CD14-positive monocyte (primary cell): ENCODE data around the gene MEI4. TPM values are rescaled to one million over a fixed set of nuclear protein-coding genes. Genes with fewer than 3 reads are reported as not detected.

Source experiments
- DNase-seq, 3 donors: peaks; one replicate each; pipeline ENCODE4 v3.0.0-alpha.2; 2011 to 2022
- H2AFZ ChIP-seq: 2 replicates; pipeline ENCODE4 v1.6.0; 2012; ENCODE audit warnings: mild to moderate bottlenecking, low read depth, low read length, inconsistent platforms; ENCODE audit not compliant: insufficient read depth, poor library complexity, severe bottlenecking
- H3K27ac ChIP-seq, 2 donors: 1 replicate in 1 of 2; 2 replicates in 1 of 2; pipeline ENCODE4 v1.5.1; 2012 to 2013; ENCODE audit warnings: low read length in 2 of 2, control low read depth in 1 of 2, inconsistent platforms in 1 of 2, low read depth in 1 of 2, mild to moderate bottlenecking in 1 of 2
- H3K27me3 ChIP-seq, 2 donors: one replicate each; pipeline versions ENCODE4 v1.6.0 to v1.6.1; 2011 to 2013; ENCODE audit warnings: low read length in 2 of 2; ENCODE audit not compliant: control insufficient read depth in 2 of 2, insufficient read depth in 2 of 2
- H3K36me3 ChIP-seq, 2 donors: replicated peaks in 1 of 2; 1 replicate in 1 of 2; 2 replicates in 1 of 2; pipeline versions ENCODE4 v1.5.1 to v1.6.1; 2012 to 2013; ENCODE audit warnings: low read length in 2 of 2, control low read depth in 1 of 2, inconsistent platforms in 1 of 2, mild to moderate bottlenecking in 1 of 2; ENCODE audit not compliant: insufficient read depth in 2 of 2, control insufficient read depth in 1 of 2
- H3K4me1 ChIP-seq, 2 donors: 1 replicate in 1 of 2; 2 replicates in 1 of 2; pipeline versions ENCODE4 v1.5.1 to v1.6.1; 2012 to 2013; ENCODE audit warnings: low read length in 2 of 2, control low read depth in 1 of 2, inconsistent platforms in 1 of 2, mild to moderate bottlenecking in 1 of 2, moderate library complexity in 1 of 2; ENCODE audit not compliant: insufficient read depth in 2 of 2, control insufficient read depth in 1 of 2
- H3K4me2 ChIP-seq: replicated peaks from 2 replicates; pipeline ENCODE3; 2012; ENCODE audit warnings: low read length, moderate library complexity, mild to moderate bottlenecking; ENCODE audit not compliant: poor library complexity, severe bottlenecking; ENCODE audit errors: extremely low read depth
- H3K4me3 ChIP-seq, 3 experiments: fragments of 200-600 bp in 1 of 3; sonication (generic) in 1 of 3; replicated peaks in 1 of 3; 1 replicate in 2 of 3; 2 replicates in 1 of 3; pipeline ENCODE4 v1.5.1; 2011 to 2013; ENCODE audit warnings: low read length in 3 of 3, mild to moderate bottlenecking in 3 of 3, control low read depth in 2 of 3, low read depth in 2 of 3, inconsistent platforms in 1 of 3, moderate library complexity in 1 of 3
- H3K79me2 ChIP-seq: 2 replicates; pipeline ENCODE4 v1.6.0; 2012; ENCODE audit warnings: mild to moderate bottlenecking, control low read depth, inconsistent platforms, low read length, moderate library complexity; ENCODE audit not compliant: insufficient read depth
- H3K9ac ChIP-seq: 2 replicates; pipeline ENCODE4 v1.6.0; 2017; ENCODE audit warnings: low read length, mild to moderate bottlenecking; ENCODE audit not compliant: insufficient read depth, poor library complexity, severe bottlenecking
- H3K9me3 ChIP-seq, 2 donors: replicated peaks in 1 of 2; 1 replicate in 1 of 2; 2 replicates in 1 of 2; pipeline versions ENCODE4 v1.5.1 to v1.6.1; 2012 to 2013; ENCODE audit warnings: low read length in 2 of 2, control low read depth in 1 of 2; ENCODE audit not compliant: control insufficient read depth in 1 of 2, insufficient read depth in 1 of 2
- H4K20me1 ChIP-seq: 2 replicates; pipeline ENCODE4 v1.6.0; 2012; ENCODE audit warnings: mild to moderate bottlenecking, low read length, control low read depth, moderate library complexity; ENCODE audit not compliant: insufficient read depth
- H3K27ac Mint-ChIP-seq, 7 donors: one replicate each; pipeline ENCODE4 v1.8.0; 2020; ENCODE audit warnings: mild to moderate bottlenecking in 7 of 7, mixed read lengths in 7 of 7, moderate library complexity in 6 of 7, inconsistent platforms in 2 of 7
- H3K27me3 Mint-ChIP-seq, 3 donors: one replicate each; pipeline ENCODE4 v1.8.0; 2021 to 2022; ENCODE audit warnings: low read depth in 3 of 3, mild to moderate bottlenecking in 3 of 3, mixed read lengths in 3 of 3, moderate library complexity in 3 of 3, inconsistent platforms in 1 of 3
- H3K36me3 Mint-ChIP-seq, 2 donors: one replicate each; pipeline ENCODE4 v1.8.0; 2020; ENCODE audit warnings: mixed read lengths in 2 of 2, inconsistent platforms in 1 of 2, mild to moderate bottlenecking in 1 of 2
- H3K4me1 Mint-ChIP-seq: one replicate; pipeline ENCODE4 v1.8.0; 2020; ENCODE audit warnings: mild to moderate bottlenecking, mixed read lengths
- H3K4me3 Mint-ChIP-seq, 2 donors: one replicate each; pipeline ENCODE4 v1.8.0; 2020; ENCODE audit warnings: mild to moderate bottlenecking in 2 of 2, mixed read lengths in 2 of 2, moderate library complexity in 1 of 2
- H3K9me3 Mint-ChIP-seq, 7 donors: one replicate each; pipeline ENCODE4 v1.8.0; 2020 to 2022; ENCODE audit warnings: mixed read lengths in 7 of 7, mild to moderate bottlenecking in 6 of 7, moderate library complexity in 6 of 7, inconsistent platforms in 2 of 7
- WGBS: methylation state at CpG from one replicate; pipeline ENCODE4 v1.1.5; 2013; ENCODE audit warnings: missing lambda C conversion rate; ENCODE audit not compliant: insufficient coverage; 5-methylcytosine and 5-hydroxymethylcytosine counted together
- intact Hi-C, 2 donors: fragments of 100-400 bp; cut with micrococcal nuclease; formaldehyde crosslinking; loops; one replicate each; pipeline versions ENCODE4 v1.15.0 to v1.15.1; 2023
- polyA plus RNA-seq, 3 donors: library from polyadenylated mRNA; depleted of rRNA in 1 of 3; unstranded in 2 of 3; stranded (reverse) in 1 of 3; fragments of 300-500 nt in 2 of 3; fragments of >200 nt in 1 of 3; fragmentation: Illumina TruSeq in 2 of 3; gene quantifications; 1 replicate in 2 of 3; 2 replicates in 1 of 3; pipeline ENCODE4 v1.2.3, GENCODE V29; 2012 to 2021
- TF ChIP-seq, protein P1 (sequence below): fragments of 200-600 bp; IDR thresholded peaks from one replicate; pipeline ENCODE4 v1.8.0; 2022; ENCODE audit warnings: antibody characterized with exemption, mild to moderate bottlenecking

The MEI4 gene
- polyA plus RNA-seq, 3 donors: not detected

DNA sequence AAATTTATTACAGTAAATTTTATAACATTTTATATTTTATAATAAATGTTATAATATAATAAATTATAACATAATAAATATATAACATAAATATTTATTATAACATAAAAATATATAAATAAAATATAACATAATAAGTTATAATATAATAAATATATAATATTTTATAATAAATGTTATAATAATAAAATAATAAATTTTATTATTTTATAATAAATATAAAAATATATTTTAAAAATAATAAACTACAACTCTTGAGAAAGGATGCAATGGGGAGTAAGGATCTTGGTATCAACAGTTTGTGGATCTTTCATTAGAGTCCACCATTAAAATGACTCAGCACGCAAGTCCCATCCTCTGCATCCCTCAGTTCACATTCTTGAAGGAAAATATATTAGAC, 312.6 kb downstream of the MEI4 start:
- Histone ChIP-seq H3K27ac (no peak overlapping the region), H3K4me3 (no peak overlapping the region), H3K79me2 (no peaks in the 10 kb centered on the region), H4K20me1 (no peaks in the 10 kb centered on the region), H3K4me1 (no peaks in the 10 kb centered on the region), H2AFZ (no peak overlapping the region), H3K36me3 (no peaks in the 10 kb centered on the region), H3K9me3 (peaks cover 13 to 29% of the 10 kb centered on the region in 2 donors), H3K27me3 (no peaks in the 10 kb centered on the region), H3K9ac (no peak overlapping the region), H3K4me2 (no peak overlapping the region)
- TF ChIP-seq, protein P1, sequence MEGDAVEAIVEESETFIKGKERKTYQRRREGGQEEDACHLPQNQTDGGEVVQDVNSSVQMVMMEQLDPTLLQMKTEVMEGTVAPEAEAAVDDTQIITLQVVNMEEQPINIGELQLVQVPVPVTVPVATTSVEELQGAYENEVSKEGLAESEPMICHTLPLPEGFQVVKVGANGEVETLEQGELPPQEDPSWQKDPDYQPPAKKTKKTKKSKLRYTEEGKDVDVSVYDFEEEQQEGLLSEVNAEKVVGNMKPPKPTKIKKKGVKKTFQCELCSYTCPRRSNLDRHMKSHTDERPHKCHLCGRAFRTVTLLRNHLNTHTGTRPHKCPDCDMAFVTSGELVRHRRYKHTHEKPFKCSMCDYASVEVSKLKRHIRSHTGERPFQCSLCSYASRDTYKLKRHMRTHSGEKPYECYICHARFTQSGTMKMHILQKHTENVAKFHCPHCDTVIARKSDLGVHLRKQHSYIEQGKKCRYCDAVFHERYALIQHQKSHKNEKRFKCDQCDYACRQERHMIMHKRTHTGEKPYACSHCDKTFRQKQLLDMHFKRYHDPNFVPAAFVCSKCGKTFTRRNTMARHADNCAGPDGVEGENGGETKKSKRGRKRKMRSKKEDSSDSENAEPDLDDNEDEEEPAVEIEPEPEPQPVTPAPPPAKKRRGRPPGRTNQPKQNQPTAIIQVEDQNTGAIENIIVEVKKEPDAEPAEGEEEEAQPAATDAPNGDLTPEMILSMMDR: no peak
- Mint-ChIP-seq H3K27me3 (no peaks in the 10 kb centered on the region), H3K4me3 (no peak overlapping the region), H3K9me3 (peaks cover 4 to 19% (median 10%) of the 10 kb centered on the region in 7 donors), H3K4me1 (no peaks in the 10 kb centered on the region), H3K36me3 (no peaks in the 10 kb centered on the region), H3K27ac (no peak overlapping the region)
- no peak for DNase-seq
- intact Hi-C loops: no loop called here
- no CpG with 5 or more reads among the region's 1 CpG for WGBS

DNA sequence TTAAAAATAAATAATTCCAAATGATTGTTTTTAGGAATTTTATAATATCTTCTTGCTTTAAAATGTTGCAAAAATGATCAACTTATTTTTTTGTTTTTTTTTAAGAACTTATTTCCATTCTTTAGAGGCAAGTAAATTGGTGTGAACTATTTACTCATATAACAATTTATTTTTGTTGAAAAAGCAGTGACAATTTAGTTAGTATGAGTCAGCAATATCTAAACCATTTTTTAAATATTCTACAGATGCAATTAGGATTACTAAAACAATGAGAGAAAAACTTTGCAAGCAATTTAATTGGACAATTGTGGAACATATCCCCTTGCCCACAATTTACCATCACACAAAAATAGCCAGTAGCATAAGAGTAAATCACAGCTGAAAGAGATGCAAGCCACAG, 319.5 kb downstream of the MEI4 start:
- Histone ChIP-seq H3K27me3 (no peaks in the 10 kb centered on the region), H2AFZ (no peak overlapping the region), H4K20me1 (no peaks in the 10 kb centered on the region), H3K4me2 (no peak overlapping the region), H3K79me2 (no peaks in the 10 kb centered on the region), H3K9ac (no peak overlapping the region), H3K36me3 (no peaks in the 10 kb centered on the region), H3K27ac (no peak overlapping the region), H3K4me1 (no peaks in the 10 kb centered on the region), H3K4me3 (no peak overlapping the region), H3K9me3 (peaks cover 6 to 9% of the 10 kb centered on the region in 2 donors)
- Mint-ChIP-seq H3K27ac (no peak overlapping the region), H3K4me1 (no peaks in the 10 kb centered on the region), H3K36me3 (no peaks in the 10 kb centered on the region), H3K27me3 (no peaks in the 10 kb centered on the region), H3K4me3 (no peak overlapping the region), H3K9me3 (peaks cover 0 to 10% (median 4%) of the 10 kb centered on the region in 7 donors)
- no peak for DNase-seq
- intact Hi-C loops: no loop called here
- TF ChIP-seq, protein P1: no peak

Other genes with a start within 250 kb of the MEI4 start
- gene HTR1B, start 189.5 kb upstream of the MEI4 start, polyA plus RNA-seq: not detected